Activated CD4-positive, alpha-beta T cell treated with anti-CD3 and anti-CD28 coated beads for 24 hours (primary cell): ENCODE results near the gene MC3R.

Experiments used
- DNase-seq, 2 donors: peaks; one replicate each; pipeline ENCODE4 v3.0.0-alpha.2; 2020; ENCODE audit warnings: low read depth in 2 of 2

MC3R gene

GRCh38 chr20:56249956-56250355 lies 1.4 kb downstream of the MC3R start:
- DNase-seq, result no peak

GRCh38 chr20:56257604-56258003 lies 9.1 kb downstream of the MC3R start:
- no peak for DNase-seq

GRCh38 chr20:56259948-56260347 lies 11.4 kb downstream of the MC3R start:
- DNase-seq, result no peak

- DNase-seq, result no peak
Observed at GRCh38 chr20:56268536-56268935, 20.0 kb downstream of the MC3R start.

DNA sequence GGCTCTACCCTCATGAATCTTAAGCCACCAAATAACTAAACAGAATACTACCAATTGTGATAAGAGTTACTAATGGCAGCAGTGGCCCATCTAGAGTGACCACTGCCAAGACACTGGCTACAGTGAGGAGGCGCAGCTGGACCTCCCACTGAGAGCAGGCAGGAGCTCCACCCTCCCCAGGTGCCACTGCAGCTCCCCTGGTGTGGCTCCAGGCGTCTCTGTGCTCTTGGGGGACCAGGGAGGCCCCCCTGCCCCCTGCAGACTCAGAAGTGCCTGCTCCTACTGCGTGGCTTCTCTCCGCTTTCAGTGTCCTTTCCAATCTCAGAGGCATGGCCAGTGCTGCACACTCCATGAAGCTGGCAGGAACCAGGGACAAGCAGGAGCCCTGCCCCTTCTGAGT lies 23.4 kb downstream of the MC3R start:
- no peak for DNase-seq

- no peak for DNase-seq
Observed at GRCh38 chr20:56273491-56273890, 25.0 kb downstream of the MC3R start.

DNA sequence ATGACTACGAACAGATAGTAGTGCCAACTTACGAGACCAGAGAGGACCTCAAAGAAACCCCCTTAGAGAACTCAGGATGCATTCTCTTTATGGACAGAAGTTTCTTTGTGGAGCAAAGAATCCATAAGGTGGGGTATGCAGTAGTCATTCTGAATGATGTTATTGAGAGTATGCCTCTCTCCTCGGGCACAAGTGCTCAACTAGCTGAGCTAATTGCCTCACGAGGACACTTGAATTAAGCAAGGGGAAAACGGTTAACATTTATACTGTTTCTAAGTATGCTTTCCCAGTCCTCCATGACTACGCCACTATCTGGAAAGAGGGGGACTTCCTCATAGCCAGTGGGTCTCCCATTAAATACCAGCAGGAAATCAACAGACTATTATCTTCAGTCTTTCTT lies 25.6 kb downstream of the MC3R start:
- DNase-seq, result no peak

- no peak for DNase-seq
Observed at GRCh38 chr20:56278196-56278595, 29.7 kb downstream of the MC3R start.

DNA sequence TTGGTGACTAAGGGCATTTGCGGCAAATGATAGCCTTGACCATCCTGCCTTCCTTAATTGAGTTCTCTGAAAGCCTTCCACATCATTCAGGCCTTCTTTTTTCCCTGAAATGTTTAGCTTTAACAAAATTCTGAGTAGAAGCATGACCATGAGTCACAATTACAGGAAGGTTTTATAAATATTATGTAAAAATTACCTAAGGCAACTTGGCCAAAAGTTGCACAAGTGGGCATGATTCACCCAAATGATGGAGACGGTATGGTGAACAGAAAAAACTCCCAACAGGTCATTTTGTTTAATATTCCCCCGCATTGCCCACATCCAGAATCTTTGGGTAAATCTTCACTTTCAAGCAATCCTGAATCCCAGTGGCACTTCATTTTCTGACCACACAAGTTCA lies 37.0 kb downstream of the MC3R start:
- DNase-seq, result no peak

DNA sequence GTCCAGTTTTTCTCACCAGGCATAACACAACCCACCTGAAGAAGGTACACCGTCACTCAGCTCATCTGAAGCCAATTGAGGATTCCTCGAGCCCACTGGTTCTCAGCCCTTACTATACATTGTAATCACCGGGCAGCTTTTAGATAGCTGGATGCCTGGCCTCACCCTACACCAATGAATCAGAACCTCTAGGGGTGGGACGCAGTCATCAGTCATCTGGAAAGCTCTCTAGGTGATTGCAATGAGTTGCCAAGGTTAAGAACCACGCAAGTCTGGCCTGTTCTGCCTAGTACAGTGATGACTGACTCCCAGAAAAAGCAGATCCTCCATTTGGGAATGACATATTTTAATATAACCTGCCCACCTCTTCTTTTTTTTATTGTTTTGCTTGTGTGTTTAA lies 41.1 kb downstream of the MC3R start:
- no peak for DNase-seq

GRCh38 chr20:56299362-56299761 lies 50.8 kb downstream of the MC3R start:
- no peak for DNase-seq
